SH-SY5Y (cell line): ENCODE results near the gene DCLRE1C.

Source experiments
- GATA2 ChIP-seq: IDR thresholded peaks from 2 replicates; pipeline ENCODE4 v1.6.1; 2011; ENCODE audit warnings: mild to moderate bottlenecking, low read depth, low read length
- GATA3 ChIP-seq: IDR thresholded peaks from 2 replicates; pipeline ENCODE4 v1.6.1; 2011; ENCODE audit warnings: low read depth, mild to moderate bottlenecking, low read length, moderate library complexity

GRCh38 chr10:14905890-14906289 is 48.0 kb downstream of the DCLRE1C start:
- no peak for TF ChIP-seq GATA3
- TF ChIP-seq GATA2 = no peak
